Gastroesophageal sphincter (tissue), 4 donors: ENCODE measurements around the gene FAM240B. TPM values are rescaled to one million over a fixed set of nuclear protein-coding genes. Genes with fewer than 3 reads are reported as not detected.

Experiments used
- ATAC-seq: fragments of 150-250 bp; one replicate; pipeline ENCODE4 v1.9.1; 2016; ENCODE audit warnings: mild to moderate bottlenecking, moderate library complexity
- H3K27ac ChIP-seq, 4 donors: fragments of 200-600 bp; sonication (generic) in 3 of 4; 1 replicate in 3 of 4; 2 replicates in 1 of 4; pipeline ENCODE4 v1.5.1; 2016 to 2019
- H3K27me3 ChIP-seq: fragments of 200-600 bp; sonication (generic); one replicate; pipeline ENCODE4 v1.5.1; 2019
- H3K36me3 ChIP-seq, 2 donors: fragments of 200-600 bp; sonication (generic); one replicate each; pipeline ENCODE4 v1.5.1; 2019; ENCODE audit warnings: control low read depth in 1 of 2
- H3K4me1 ChIP-seq, 3 donors: fragments of 200-600 bp; sonication (generic); 1 replicate in 2 of 3; 2 replicates in 1 of 3; pipeline ENCODE4 v1.5.1; 2016 to 2019; ENCODE audit warnings: control low read depth in 2 of 3
- H3K4me3 ChIP-seq, 2 donors: fragments of 200-600 bp; sonication (generic); one replicate each; pipeline ENCODE4 v1.5.1; 2019; ENCODE audit warnings: mild to moderate bottlenecking in 1 of 2, moderate library complexity in 1 of 2
- H3K9me3 ChIP-seq, 3 donors: fragments of 200-600 bp; sonication (generic); one replicate each; pipeline ENCODE4 v1.5.1; 2017 to 2019; ENCODE audit warnings: control low read depth in 2 of 3
- CTCF ChIP-seq, 4 experiments: fragments of 200-600 bp in 2 of 4; fragments of 450-650 bp in 2 of 4; sonication (generic) in 1 of 4; IDR thresholded peaks; one replicate each; pipeline ENCODE4 v1.5.1; 2017 to 2019; ENCODE audit warnings: antibody characterized with exemption in 4 of 4, mild to moderate bottlenecking in 2 of 4, moderate library complexity in 2 of 4
- EP300 ChIP-seq: sonication (generic); formaldehyde crosslinking; IDR thresholded peaks from one replicate; pipeline ENCODE4 v1.6.1; 2017; ENCODE audit warnings: antibody characterized with exemption, mild to moderate bottlenecking
- POLR2A ChIP-seq, 2 donors: fragments of 450-650 bp; IDR thresholded peaks; one replicate each; pipeline ENCODE4 v1.6.1; 2017; ENCODE audit warnings: antibody characterized with exemption in 2 of 2, mild to moderate bottlenecking in 2 of 2, moderate library complexity in 1 of 2
- POLR2AphosphoS5 ChIP-seq: sonication (generic); formaldehyde crosslinking; IDR thresholded peaks from one replicate; pipeline ENCODE4 v1.6.1; 2017; ENCODE audit warnings: antibody characterized with exemption
- whole genome bisulfite sequencing, 2 donors: methylation state at CpG; one replicate each; pipeline ENCODE4 v1.1.5; 2018; ENCODE audit warnings: low coverage in 1 of 2; 5-methylcytosine and 5-hydroxymethylcytosine counted together
- total RNA-seq, 4 donors: library from RNA; depleted of rRNA; stranded (reverse); fragments of >200 nt; gene quantifications; one replicate each; pipeline ENCODE4 v1.1.0, GENCODE V29; 2016

The FAM240B gene
- total RNA-seq, 4 donors from 2014 or later = not detected

- no peak for ATAC-seq
- TF ChIP-seq POLR2A (IDR thresholded peaks at IDR 0.05) (no peak), POLR2AphosphoS5 (no peak), EP300 (no peak), CTCF (IDR thresholded peaks at IDR 0.05) (no peak)
- no peak overlapping the region for H3K27ac ChIP-seq
- no peaks in the 10 kb centered on the region for H3K27me3 ChIP-seq
- H3K9me3 ChIP-seq = no peaks in the 10 kb centered on the region
- peaks cover 0 to 16% (median 7%) of the 10 kb centered on the region in 3 donors for H3K4me1 ChIP-seq
- H3K4me3 ChIP-seq = no peak overlapping the region
- no peaks in the 10 kb centered on the region for H3K36me3 ChIP-seq
- 85 to 90% methylated on average over 6 to 8 of the region's 8 CpGs for WGBS, 2 donors
Observed at GRCh38 chr9:38683336-38683735, 36.6 kb downstream of the FAM240B start.

GRCh38 chr9:38682713-38683112 lies 37.2 kb downstream of the FAM240B start:
- Histone ChIP-seq H3K9me3 (no peaks in the 10 kb centered on the region), H3K27ac (no peak overlapping the region), H3K27me3 (no peaks in the 10 kb centered on the region), H3K36me3 (no peaks in the 10 kb centered on the region), H3K4me3 (no peak overlapping the region), H3K4me1 (peaks cover 0 to 12% (median 7%) of the 10 kb centered on the region in 3 donors)
- TF ChIP-seq POLR2A (IDR thresholded peaks at IDR 0.05) = no peak
- TF ChIP-seq EP300 = no peak
- no peak for TF ChIP-seq POLR2AphosphoS5
- TF ChIP-seq CTCF (IDR thresholded peaks at IDR 0.05) = no peak
- WGBS, 2 donors = 82 to 83% methylated on average over 2 to 3 of the region's 3 CpGs
- no peak for ATAC-seq

GRCh38 chr9:38681747-38682227 lies 38.1 kb downstream of the FAM240B start:
- ATAC-seq = no peak

GRCh38 chr9:38680837-38681445 lies 39.0 kb downstream of the FAM240B start:
- Histone ChIP-seq H3K27me3 (no peaks in the 10 kb centered on the region), H3K27ac (no peak overlapping the region), H3K4me1 (no peaks in the 10 kb centered on the region), H3K9me3 (no peaks in the 10 kb centered on the region), H3K36me3 (no peaks in the 10 kb centered on the region), H3K4me3 (no peak overlapping the region)
- WGBS, 2 donors = 40 to 83% methylated on average over 1 to 2 of the region's 14 CpGs
- no peak for ATAC-seq
- no peak for TF ChIP-seq POLR2A (IDR thresholded peaks at IDR 0.05)
- no peak for TF ChIP-seq CTCF (IDR thresholded peaks at IDR 0.05)
- TF ChIP-seq EP300 = no peak
- no peak for TF ChIP-seq POLR2AphosphoS5

More at GRCh38 chr9:38681747-38682227, 38.1 kb downstream of the FAM240B start:
- Histone ChIP-seq H3K36me3 (no peaks in the 10 kb centered on the region), H3K27ac (no peak overlapping the region), H3K4me1 (peaks cover 0 to 2% (median 1%) of the 10 kb centered on the region in 3 donors), H3K4me3 (no peak overlapping the region), H3K27me3 (no peaks in the 10 kb centered on the region), H3K9me3 (no peaks in the 10 kb centered on the region)
- no peak for TF ChIP-seq POLR2A (IDR thresholded peaks at IDR 0.05)
- no peak for TF ChIP-seq CTCF (IDR thresholded peaks at IDR 0.05)
- TF ChIP-seq POLR2AphosphoS5 = no peak
- TF ChIP-seq EP300 = no peak
- WGBS, 2 donors = 58% methylated on average over 3 to 4 of the region's 4 CpGs

GRCh38 chr9:38677660-38678303 lies 42.2 kb downstream of the FAM240B start:
- Histone ChIP-seq H3K9me3 (no peaks in the 10 kb centered on the region), H3K4me1 (no peaks in the 10 kb centered on the region), H3K27ac (no peak overlapping the region), H3K27me3 (no peaks in the 10 kb centered on the region), H3K4me3 (no peak overlapping the region), H3K36me3 (no peaks in the 10 kb centered on the region)
- TF ChIP-seq POLR2A (IDR thresholded peaks at IDR 0.05) (no peak), POLR2AphosphoS5 (no peak), CTCF (IDR thresholded peaks at IDR 0.05) (no peak), EP300 (no peak)
- no peak for ATAC-seq
- 38 to 56% methylated on average over 7 to 9 of the region's 14 CpGs for WGBS, 2 donors
